Mucosa of descending colon (tissue), 3 donors: ENCODE measurements around the gene ZNF329. TPM values are rescaled to one million over a fixed set of nuclear protein-coding genes. Genes with fewer than 3 reads are reported as not detected.

Experiments
- ATAC-seq: fragments of 200-7000 bp; cut with Tn5 transposase; one replicate; pipeline ENCODE4 v1.9.1; 2020; ENCODE audit warnings: mild to moderate bottlenecking, moderate library complexity
- DNase-seq, 3 donors: peaks; one replicate each; pipeline ENCODE4 v3.0.0-alpha.2; 2020
- H3K36me3 ChIP-seq: fragments of 200-600 bp; one replicate; pipeline ENCODE4 v1.8.0; 2021; ENCODE audit warnings: low read depth, mild to moderate bottlenecking
- H3K4me1 ChIP-seq: fragments of 200-600 bp; one replicate; pipeline ENCODE4 v1.8.0; 2021; ENCODE audit warnings: low read depth, mild to moderate bottlenecking
- H3K4me3 ChIP-seq: fragments of 200-600 bp; one replicate; pipeline ENCODE4 v1.8.0; 2021; ENCODE audit warnings: mild to moderate bottlenecking
- H3K9me3 ChIP-seq: fragments of 200-600 bp; one replicate; pipeline ENCODE4 v1.8.0; 2021; ENCODE audit warnings: mild to moderate bottlenecking
- CTCF ChIP-seq: fragments of 200-600 bp; IDR thresholded peaks from one replicate; pipeline ENCODE4 v1.8.0; 2022; ENCODE audit warnings: antibody characterized with exemption, mild to moderate bottlenecking
- intact Hi-C, 2 donors: fragments of 100-400 bp; cut with DNase I in 1 of 2; cut with micrococcal nuclease in 1 of 2; formaldehyde crosslinking; loops; one replicate each; pipeline versions ENCODE4 v1.11.0 to v1.11.1; 2022; cut with DNase I, micrococcal nuclease
- total RNA-seq, 3 donors: library from RNA; stranded (reverse); fragmentation: NEBNext Ultra II Directional in 2 of 3; extraction: Animal tissue kit (Norgen Biotek cat#: 25700) in 2 of 3; gene quantifications; one replicate each; pipeline versions ENCODE4 v1.2.1 to v1.2.4, GENCODE V29; 2021 to 2023
- donor health status: DM: no; HTN: no; CAD: no; lungs with moderate emphysema.
- donor health status: DM: no; HTN: no; CAD: no.
- donor health status: DM: no; HTN: yes; CAD: no.

ZNF329 gene
- total RNA-seq, 3 donors from 2014 or later: 3.5 to 10.3 (median 4.9) TPM

- no peak for ATAC-seq
These were observed 62.0 kb downstream of the ZNF329 start for GRCh38 chr19:58088521-58089052.

GRCh38 chr19:58086825-58087710 lies 63.5 kb downstream of the ZNF329 start:
- Histone ChIP-seq H3K4me3 (no peak overlapping the region), H3K9me3 (peaks cover 84% of the 10 kb centered on the region), H3K4me1 (no peaks in the 10 kb centered on the region), H3K36me3 (no peaks in the 10 kb centered on the region)
- DNase-seq (no peak), ATAC-seq (no peak)
- intact Hi-C loops: no loop called here
- TF ChIP-seq CTCF: no peak

More at GRCh38 chr19:58088521-58089052, 62.0 kb downstream of the ZNF329 start:
- TF ChIP-seq CTCF: no peak
- no peaks in the 10 kb centered on the region for H3K4me1 ChIP-seq
- no peak overlapping the region for H3K4me3 ChIP-seq
- intact Hi-C loops: no loop called here
- no peaks in the 10 kb centered on the region for H3K36me3 ChIP-seq
- DNase-seq: no peak
- H3K9me3 ChIP-seq: peaks cover 70% of the 10 kb centered on the region

GRCh38 chr19:58085348-58085875 lies 65.2 kb downstream of the ZNF329 start:
- Histone ChIP-seq H3K36me3 (no peaks in the 10 kb centered on the region), H3K4me1 (no peaks in the 10 kb centered on the region), H3K4me3 (no peak overlapping the region), H3K9me3 (peaks cover 93% of the 10 kb centered on the region)
- TF ChIP-seq CTCF: no peak
- intact Hi-C loops: no loop called here
- ATAC-seq: no peak
- no peak for DNase-seq

- DNase-seq: no peak
- no peak for ATAC-seq
- intact Hi-C loops: no loop called here
- H3K9me3 ChIP-seq: peaks cover 93% of the 10 kb centered on the region
- H3K36me3 ChIP-seq: no peaks in the 10 kb centered on the region
- no peak overlapping the region for H3K4me3 ChIP-seq
- no peak for TF ChIP-seq CTCF
- H3K4me1 ChIP-seq: no peaks in the 10 kb centered on the region
These were observed 65.8 kb downstream of the ZNF329 start for GRCh38 chr19:58084596-58085347.

- no peaks in the 10 kb centered on the region for H3K36me3 ChIP-seq
- intact Hi-C loops: no loop called here
These were observed 67.6 kb downstream of the ZNF329 start for GRCh38 chr19:58083021-58083420.

More at GRCh38 chr19:58083021-58083420, 67.6 kb downstream of the ZNF329 start:
- ATAC-seq (no peak), DNase-seq (no peak)
- Histone ChIP-seq H3K4me3 (no peak overlapping the region), H3K9me3 (peaks cover 94% of the 10 kb centered on the region), H3K4me1 (no peaks in the 10 kb centered on the region)
- no peak for TF ChIP-seq CTCF
